Islet of Langerhans (tissue), 1 donor: Measurements from ENCODE around the gene HECTD2.
"Not testable (repeated sequence)": the region's sequence is repeated elsewhere in the genome, so short reads cannot be mapped to it uniquely, and the experiment has no call there.

Experiments
- FAIRE-seq: peaks from one replicate; lab custom pipeline; 2011; peaks lifted over from hg19 to GRCh38; lab: Jason Lieb, UNC

Gene HECTD2

DNA sequence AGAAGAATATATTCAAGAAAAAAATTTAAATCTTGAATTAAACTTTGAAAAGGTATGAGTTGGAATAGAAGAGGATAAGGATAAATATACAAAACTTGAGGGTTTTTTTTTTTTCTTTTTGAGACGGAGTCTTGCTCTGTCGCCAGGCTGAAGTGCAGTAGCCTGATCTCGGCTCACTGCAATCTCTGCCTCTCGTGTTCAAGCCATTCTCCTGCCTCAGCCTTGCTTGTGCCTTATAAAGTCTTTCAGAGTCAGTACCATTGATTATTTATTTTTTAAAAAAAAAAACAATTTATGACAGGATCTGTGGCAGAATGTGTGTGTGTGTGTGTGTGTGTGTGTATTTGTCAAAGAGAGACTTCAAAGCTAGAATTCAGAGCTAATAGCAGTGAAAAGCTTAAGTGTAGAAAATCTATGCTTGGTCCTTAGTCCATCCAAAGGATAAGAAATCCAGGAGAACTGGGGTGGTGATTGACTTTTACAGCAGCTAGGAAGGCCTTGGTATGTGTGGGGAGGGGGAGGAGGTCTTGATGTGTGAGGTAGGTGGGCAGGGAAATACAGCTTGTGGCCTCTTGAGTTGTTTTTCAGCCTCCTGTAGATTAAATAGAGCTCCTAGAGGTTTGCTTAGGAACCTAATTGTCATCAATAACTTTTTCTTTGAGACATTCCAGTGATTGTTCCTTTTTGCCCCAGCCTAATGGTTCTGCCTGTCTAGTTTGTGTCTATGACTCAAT is 2.4 kb downstream of the HECTD2 start:
- FAIRE-seq, result no peak

DNA sequence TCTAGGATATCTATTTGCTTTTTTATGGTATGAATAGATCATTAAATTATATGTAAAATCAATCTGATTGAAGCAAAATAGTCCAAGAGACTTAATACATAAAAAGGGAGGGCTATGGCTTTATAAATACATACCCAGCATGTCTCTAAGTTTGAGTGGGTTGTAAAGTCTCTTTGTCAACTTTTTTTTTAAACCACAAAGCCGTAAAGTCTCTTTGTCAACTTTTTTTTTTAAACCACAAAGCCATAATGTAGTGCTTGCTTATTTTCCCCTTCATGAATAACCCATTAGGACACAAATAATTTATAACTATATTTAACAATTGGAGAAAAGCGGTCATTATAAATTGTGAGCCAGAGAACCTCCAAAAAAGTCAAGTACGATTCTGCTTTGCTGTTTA is 5.7 kb downstream of the HECTD2 start:
- no peak for FAIRE-seq

DNA sequence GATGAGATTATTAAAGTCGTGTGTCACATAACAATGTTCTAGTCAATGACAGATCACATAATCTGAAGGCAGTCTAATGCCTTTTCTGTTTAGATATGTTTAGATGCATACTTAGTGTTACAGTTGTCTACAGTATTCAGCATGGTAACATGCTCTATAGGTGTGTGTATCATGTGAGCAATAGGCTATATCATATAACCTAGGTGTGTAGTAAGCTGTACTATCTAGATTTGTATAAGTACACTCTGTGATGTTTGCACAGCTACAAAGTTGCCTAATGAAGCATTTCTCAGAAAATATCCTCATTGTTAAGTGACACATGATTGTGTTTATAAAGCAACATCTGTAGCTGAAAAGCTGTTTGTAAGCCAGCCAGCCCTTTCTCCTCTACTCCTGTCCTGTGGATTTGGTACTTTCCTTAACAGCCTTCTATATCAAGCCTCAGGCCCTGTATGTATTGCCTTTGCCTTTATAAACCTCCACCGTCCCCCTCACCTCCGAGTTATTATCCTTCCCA is 6.3 kb downstream of the HECTD2 start:
- FAIRE-seq, result peak; percentile 58

DNA sequence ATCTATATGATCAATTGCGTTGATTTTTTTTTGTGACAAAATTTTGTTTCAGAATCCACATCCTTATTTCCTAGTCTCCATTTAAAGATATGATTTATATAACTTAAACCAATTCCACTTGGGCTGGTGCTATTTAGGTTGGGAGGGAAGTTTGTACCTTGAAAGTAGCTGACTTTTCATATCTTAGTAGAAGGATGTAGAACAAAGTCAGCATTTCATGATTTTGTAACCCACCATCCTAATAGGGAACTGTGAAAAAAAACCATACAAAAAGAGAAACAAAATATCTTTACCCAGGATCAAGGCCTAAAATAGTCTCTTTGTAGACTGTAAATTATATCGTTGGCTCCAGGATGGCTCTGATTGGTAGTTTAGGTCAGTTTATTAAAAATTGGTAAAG is 8.3 kb downstream of the HECTD2 start:
- FAIRE-seq, result no peak

DNA sequence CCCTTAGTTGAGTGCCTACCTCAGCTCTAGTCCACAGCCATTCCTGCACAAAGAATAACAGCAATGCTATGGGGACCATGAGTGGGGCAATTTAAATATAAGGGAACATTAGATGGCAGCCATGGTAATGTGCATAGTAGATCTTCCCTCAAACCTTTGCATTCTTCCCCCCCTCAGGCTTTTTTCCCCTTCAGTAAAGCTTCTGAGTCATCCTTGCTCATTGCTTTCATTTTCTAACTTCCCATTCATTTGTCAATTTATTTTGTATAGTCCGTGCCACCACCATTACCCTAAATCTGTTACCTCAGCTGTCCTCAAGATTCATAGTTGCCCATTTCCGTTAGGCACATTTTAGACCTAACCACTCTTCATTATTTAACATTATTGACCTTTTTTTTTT is 10.7 kb downstream of the HECTD2 start:
- no peak for FAIRE-seq

DNA sequence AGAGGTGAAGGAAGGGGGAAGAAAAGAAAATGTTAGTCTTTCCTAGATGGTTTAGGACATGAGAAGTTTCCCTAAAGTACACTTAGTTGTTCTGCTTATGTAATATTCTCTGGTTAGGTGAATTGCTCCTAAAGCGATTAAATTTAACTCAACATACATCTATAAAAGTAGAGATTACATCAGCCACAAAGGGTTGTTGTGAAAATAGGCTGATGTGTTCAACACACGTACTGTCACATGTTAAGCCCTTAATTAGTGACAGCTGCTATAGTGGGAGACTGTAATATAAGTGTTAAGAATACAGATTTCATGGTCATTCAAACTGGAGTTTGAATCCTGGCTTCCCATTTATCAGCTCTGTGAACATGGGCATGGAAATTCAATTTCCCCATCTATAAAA is 12.8 kb downstream of the HECTD2 start:
- peak; percentile 56 for FAIRE-seq

DNA sequence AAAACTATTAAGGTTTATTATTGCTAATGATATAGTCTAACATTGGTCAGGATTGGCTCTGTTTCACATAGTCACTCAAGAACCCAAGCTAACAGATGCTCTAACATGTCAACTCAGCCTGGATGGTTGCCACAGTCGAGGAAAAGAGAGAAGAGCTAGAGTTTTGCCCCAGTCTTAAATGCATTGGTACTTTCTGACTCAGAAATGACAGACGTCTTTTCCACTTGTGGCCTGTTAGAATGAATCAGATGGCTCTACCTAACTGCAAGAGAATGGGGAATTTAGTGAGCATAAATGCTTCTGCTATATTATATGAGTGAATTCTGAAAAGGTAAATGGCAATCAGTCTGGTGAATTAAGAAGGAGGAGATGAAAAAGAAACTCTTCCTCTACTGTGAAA is 13.9 kb downstream of the HECTD2 start:
- no peak for FAIRE-seq

DNA sequence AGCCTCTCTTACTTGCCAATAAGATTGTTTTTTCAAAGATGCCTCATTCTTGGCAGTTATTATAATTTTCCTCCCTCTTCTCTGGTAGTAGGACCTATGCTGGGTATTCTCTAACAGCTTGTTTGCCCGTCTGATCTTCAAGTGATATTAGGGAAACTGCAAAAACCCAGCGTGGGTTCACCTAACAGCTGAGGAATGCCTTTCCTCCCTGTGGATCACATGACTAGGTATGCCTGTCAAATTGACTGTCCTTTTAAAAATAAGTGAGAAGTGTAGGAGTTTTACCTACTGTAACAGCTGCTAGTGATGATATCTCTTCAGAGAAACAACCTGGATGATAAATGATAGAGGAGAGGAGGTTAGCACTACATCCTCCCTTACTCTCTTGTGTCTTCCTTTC is 22.0 kb downstream of the HECTD2 start:
- FAIRE-seq, result no peak

DNA sequence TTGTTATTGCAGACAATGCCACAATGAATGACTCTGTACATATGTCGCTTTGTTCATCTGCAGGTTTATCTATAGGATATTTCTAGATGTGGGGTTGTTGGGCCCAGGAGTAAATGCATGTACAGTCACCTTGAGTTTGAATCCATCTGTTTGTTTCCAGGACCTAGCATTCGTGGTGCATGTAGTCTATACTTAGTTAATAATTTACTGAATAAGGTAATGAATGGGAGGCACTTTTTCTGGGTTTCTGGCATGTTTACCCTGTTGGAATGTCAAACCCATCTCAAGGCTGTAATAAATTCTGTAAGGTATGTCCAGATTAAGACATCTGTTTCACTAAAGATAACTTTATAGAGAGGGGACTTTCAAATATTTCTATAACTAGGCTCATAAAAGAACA is 23.5 kb downstream of the HECTD2 start:
- FAIRE-seq, result no peak

DNA sequence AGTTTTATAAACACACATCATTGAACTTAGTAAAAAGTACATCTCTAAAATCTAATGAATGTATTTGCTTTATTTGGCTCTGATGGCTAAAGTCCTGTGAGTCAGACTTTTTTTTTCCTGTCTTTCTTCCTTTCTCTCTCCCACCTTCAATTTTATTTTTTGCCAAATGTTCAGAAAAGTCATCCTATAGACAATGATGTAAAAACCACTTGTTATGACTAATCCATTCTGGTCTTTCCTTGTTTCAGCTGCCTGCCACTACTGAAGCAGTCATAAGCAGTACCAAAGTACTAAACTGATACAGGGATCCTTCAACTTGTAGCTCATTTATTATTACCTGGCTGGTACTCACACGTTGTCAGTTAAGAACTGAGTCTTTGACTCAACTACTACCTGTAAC is 23.9 kb downstream of the HECTD2 start:
- peak; percentile 13 for FAIRE-seq

DNA sequence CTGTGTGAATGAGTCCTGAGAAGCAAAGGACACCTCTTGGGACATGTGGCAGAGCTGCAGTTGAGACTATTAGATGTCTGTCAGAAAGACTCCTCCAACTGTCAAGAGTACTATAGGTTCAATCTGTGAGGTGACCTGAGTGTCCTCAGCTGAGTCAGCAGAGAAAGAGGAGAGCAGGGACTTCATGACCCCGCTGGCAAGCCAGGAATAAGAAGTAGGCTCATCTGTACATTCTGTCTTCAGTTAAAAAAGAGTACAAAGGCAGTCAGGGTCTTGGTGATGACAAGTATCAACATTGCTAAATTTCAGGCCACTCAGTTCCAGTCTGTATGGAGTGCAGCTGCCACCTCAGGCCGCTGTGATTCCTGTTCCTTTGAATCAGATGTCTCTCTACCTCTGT is 25.1 kb downstream of the HECTD2 start:
- no peak for FAIRE-seq

DNA sequence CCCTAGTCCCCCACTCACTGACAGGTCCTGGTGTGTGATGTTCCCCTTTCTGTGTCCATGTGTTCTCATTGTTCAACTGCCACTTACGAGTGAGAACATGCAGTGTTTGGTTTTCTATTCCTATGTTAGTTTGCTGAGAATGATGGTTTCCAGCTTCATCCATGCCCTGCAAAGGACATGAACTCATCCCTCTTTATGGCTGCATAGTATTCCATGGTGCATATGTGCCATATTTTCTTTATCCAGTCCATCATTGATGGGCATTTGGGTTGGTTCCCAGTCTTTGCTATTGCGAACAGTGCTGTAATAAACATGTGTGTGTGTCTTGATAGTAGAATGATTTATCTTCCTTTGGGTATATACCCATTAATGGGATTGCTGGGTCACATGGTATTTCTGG is 28.1 kb downstream of the HECTD2 start:
- not testable (repeated sequence) for FAIRE-seq

DNA sequence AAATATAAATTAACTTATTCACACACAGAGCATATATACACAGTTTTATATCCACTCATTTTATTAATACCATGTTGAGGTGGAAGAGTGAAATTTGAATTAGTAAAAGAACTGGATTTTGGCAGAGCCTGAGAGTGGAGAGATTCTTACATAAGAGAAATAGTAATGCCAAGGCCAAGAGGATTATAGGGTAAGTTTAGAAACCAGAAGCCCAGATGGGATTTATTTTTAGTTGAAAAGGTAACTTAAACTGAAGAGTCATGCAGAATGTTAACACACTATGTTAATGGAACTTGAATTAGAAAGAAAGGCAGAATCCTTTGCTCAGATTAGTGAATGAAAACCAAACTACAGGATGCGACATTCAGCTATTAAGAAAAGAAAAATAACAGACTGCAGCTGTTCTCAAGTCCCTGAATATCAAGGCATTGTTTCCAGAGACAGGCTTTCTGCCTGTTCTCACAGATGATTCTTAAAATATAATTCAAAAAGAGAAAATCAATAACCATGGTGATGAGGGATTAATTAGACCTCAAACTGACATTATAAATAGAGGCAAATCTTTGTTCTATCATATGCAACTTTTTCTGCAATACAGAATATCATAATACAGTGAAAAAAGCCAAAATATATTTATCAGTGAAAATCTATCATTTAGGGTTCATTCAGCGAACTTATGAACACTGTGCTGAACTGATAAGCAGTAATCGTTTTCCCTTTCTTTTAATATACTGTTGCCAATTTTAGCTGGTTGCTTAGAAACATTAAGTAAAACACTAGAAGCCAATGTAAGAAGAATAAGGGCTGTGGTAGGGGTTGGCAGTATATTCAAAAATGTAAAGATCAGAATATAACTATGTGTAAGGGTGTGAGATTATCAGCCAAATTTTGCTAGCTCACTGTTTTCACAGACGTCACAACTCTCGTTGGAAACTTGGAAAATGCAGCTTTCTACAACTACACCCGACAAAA is 34.4 kb downstream of the HECTD2 start:
- FAIRE-seq, result no peak

DNA sequence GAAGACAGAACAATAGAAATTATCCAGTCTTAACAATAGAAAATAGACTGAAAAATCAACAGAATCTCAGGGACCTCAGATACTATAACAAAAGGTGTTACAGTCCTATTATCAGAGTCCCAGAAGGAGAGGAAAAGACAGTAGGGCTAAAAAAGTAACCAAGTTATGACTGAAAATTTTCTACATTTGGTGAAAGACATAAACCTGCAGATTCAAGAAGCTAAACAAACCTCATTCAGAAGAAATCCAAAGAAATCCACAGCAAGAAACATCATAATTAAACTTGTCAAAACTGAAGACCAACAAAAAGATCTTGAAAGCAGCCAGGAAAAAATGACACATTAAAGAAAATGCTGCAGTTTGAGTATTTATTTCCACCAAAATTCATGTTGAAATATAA is 41.9 kb downstream of the HECTD2 start:
- no peak for FAIRE-seq

DNA sequence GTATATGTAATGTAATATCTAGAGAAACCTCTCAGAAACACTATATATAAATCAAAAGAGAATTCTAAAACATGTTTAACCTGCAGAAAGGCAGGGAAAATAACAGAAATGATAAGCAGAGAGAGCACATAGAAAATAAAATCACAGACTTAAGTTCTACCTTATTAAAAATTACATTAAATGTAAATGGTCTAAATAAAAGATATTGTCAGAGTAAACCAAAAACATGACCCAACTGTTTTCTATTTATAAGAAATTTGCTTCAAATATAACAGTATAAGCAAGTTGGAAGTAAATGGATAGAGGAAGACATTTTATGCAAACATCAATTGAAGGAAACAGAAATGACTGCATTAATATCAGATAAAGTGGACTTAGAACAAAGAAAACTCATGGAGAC is 43.4 kb downstream of the HECTD2 start:
- no peak for FAIRE-seq

DNA sequence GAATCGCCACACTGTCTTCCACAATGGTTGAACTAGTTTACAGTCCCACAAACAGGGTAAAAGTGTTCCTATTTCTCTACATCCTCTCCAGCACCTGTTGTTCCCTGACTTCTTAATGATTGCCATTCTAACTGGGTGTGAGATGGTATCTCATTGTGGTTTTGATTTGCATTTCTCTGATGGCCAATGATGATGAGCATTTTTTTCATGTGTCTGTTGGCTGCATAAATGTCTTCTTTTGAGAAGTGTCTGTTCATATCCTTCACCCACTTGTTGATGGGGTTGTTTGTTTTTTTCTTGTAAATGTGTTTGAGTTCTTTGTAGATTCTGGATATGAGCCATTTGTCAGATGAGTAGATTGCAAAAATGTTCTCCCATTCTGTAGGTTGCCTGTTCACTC is 45.0 kb downstream of the HECTD2 start:
- FAIRE-seq, result not testable (repeated sequence)

DNA sequence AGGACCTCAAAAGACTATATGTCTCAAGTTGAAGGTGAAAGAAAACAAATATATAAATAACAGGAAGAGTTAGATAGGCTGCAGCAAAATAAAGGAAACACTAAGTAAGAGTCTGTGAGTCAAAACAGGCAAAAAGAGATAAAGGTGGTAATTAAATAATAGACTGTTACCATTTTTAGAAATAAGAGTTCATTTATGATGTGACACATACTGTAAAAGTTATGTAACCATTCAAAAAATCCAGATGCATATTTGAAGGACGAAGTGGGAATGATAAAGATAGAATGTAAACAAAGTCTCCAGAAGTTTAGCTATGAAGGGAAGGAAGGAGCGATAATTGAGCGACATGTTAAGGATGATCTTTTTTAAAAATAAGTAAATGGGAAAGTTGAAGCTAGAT is 50.5 kb downstream of the HECTD2 start:
- no peak for FAIRE-seq

DNA sequence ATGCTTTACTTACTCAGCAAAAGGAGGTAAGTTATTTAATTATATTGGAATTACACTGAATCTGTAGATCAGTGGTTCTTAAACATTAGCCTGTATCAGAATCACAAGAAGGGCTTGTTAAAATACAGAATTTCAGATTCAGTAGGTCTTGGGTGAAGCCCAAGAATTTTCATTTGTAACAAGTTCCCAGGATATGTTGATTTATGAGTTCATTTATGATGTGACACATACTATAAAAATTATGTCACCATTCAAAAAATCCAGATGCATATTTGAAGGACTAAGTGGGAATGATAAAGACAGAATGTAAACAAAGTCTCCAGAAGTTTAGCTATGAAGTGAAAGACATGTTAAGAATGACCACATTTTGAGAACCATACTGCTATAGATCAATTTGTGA is 52.3 kb downstream of the HECTD2 start:
- FAIRE-seq, result no peak

DNA sequence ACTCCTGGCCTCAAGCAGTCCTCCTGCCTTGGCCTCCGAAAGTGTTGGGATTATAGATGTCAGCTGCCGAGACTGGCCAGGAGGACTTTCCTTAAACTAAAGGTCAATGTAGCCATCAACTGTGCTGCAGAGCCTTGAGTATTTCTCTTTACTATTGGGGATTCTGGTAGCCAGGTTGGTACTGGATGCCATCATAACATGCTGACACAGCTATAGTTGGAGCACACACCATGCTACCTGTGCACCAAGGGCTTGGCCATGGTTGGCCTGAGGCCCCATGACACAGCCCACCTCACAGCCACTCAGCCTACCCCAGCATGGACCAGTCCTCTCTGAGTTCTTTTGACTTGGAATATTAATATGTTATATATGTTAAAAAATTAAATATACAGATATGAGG is 54.4 kb downstream of the HECTD2 start:
- FAIRE-seq, result no peak

DNA sequence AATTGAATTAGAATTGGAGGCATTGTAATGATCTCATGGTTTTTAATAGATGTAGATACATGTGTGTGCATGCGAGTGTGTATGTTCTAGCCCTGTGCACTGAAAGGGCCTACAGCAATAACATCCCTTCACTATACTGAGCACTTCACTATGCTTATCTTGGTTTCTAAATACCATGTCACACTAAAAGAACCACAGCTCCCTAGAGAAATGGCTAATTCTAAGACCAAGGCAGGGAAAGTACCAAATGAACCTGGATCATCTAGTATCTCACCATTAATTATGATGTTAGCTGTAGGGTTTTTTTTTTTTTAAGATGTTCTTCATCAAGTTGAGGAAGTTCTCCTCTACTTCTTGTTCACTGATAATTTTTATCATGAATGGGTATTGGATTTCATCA is 55.1 kb downstream of the HECTD2 start:
- no peak for FAIRE-seq

DNA sequence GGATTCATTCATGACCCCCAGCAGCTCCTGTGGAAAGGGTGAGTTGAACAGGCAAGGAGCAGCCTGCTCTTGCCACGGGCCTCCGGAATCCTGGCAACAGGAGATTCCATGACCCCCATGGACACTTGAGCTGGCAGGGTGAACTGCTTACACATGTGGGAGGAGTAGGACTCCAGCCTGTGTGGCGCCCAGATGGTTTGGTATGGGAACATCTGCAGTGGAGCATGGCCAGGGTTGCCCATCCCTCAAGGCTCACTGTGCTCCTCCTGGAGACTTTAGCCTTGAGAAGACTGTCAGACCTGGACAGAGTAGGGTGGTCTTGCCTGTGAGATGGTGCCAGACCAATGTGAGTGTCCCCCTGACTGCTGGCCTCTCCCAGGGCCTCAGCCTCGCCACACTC is 57.0 kb downstream of the HECTD2 start:
- FAIRE-seq, result no peak

DNA sequence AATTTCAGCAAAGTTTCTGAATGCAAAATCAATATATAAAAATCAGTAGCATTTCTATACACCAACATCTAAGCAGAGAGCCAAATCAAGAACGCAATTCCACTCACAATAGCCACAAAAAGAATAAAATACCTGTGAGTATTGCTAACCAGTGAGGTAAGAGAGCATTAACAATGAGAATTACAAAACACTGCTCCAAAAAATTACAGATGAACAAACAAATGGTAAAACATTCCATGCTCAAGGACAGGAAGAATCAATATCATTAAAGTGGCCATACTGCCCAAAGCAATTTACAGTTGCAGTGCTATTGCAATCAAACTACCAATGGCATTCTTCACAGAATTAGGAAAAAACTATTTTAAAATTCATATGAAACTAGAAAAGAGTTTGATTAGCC is 61.5 kb downstream of the HECTD2 start:
- FAIRE-seq, result peak; percentile 5

DNA sequence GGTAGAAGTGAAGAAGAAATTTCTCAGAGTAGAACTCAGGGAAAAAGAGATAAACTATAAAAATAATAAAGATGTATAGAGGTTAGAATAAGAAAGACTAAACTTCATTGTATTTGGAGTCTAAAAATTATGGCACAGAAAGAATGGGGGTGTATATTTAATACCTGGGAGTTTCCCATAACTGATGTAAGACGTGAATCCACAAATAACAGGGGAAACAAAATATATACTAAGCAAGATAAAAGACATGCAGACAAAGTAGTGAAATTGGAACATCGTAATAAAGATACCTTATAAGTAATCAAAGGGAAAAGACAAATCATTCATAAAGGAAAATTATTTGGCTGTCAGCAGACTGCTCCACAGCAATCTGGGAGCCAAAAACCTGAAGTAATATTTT is 62.8 kb downstream of the HECTD2 start:
- no peak for FAIRE-seq
